HG02885 (cell line): ENCODE data around the gene GDPGP1.
A peak's percentile ranks its signal among the peaks of the same experiment; 100 is the strongest.
"Not testable (repeated sequence)": the region's sequence is repeated elsewhere in the genome, so short reads cannot be mapped to it uniquely, and the experiment has no call there.

Experiments
- ATAC-seq: cut with Tn5 transposase; IDR thresholded peaks from one replicate; pipeline ENCODE4 v1.9.1; 2021; ENCODE audit warnings: mild to moderate bottlenecking; ENCODE audit not compliant: unreplicated experiment, poor library complexity

Gene GDPGP1, protein sequence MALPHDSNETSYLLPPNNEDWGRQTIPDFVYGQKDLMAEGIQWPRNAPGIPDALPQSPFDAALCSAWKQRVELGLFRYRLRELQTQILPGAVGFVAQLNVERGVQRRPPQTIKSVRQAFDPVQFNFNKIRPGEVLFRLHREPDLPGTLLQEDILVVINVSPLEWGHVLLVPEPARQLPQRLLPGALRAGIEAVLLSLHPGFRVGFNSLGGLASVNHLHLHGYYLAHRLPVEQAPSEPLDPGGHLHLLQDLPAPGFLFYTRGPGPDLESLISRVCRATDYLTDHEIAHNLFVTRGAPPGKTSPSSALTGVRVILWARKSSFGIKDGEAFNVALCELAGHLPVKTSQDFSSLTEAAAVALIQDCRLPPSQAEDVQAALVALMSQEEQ

DNA sequence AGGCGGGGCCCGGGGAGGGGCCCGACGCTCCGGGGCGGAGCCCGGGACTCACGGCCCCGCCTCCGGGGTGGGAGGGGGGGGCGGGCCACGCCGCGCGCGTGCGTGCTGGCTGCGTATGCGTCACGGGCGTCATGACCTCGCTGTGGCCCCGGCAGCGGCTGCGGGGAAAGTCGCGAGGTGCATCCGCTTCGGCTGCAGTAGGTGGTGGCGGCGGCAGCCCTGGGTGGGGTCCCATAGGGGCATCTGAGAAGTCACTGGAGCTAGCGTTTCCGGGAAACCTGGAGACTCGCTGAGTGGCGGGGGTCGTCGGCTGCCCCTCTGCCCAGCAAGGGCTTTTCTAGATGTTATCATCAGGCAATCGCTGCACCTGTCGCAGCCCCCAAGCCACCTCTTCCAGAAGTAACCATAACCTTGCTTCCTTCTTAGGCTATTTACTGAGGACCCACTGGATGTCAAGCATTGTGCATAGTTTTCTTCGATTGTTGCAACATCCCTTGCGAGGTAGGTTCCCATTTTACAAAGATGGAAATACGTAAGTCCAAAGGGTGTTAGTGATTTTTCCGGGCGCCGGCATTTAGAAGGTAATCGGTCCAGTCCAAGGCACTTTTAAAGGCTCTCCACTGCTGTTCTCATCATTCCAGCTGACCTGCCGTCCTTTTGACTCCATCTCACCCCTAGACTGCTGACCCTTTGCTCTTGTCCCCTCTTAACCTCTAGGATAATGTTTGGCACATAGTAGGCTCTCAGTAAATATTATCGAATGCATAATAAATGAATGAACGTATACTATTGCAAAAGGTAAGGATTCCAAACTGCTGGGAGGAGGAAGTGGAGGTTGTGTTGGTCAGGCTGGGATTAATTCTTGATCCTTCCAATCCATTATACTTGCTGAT lies at the start of gene GDPGP1:
Gene GDPGP1 (plus strand): TSS at position 114 of the 893 bp plus-strand sequence. CDS start 6,700 bp downstream, outside the sequence.
- no peak for ATAC-seq

DNA sequence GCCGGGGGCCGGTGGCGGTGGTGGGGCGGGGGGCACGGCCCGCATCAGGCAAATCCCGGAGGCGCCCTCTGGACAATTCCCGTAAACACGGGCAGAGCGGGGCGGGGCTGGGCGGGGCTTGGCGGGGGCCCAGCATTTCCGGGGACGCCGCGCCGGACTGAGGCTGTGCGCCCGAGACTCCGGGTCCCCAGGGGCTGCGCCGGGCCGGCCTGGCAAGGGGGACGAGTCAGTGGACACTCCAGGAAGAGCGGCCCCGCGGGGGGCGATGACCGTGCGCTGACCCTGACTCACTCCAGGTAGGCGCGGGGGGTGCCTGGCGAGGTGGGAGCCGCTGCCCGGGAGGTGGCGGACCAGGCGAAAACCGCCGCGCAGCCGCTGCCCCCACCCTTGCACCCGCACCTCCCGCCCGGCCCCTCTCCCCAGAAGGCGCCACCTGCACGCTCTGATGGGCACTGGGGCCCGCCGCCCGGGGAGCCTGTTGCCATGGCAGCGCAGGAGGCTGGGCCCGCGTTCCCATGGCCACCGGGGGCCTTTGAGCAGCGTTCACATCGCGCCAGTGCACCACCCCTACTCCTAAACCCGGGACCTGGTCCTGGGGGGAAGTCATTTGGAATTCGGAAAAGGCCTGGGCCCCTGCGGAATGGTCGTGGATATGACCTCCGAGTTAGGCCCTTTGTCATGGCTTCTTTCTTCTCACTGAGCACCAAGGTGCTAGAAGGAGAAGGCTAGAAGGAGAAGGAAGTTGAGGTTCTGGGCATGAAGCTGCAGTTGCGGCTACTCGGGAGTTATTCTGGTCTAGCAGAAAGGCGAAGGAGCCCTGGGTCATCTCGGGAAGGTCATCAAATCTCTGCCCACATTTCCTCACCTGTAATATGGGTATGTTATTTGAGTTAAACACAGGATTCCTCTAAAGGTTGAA lies 49.0 kb upstream of the GDPGP1 start:
- ATAC-seq = peak; percentile 72

DNA sequence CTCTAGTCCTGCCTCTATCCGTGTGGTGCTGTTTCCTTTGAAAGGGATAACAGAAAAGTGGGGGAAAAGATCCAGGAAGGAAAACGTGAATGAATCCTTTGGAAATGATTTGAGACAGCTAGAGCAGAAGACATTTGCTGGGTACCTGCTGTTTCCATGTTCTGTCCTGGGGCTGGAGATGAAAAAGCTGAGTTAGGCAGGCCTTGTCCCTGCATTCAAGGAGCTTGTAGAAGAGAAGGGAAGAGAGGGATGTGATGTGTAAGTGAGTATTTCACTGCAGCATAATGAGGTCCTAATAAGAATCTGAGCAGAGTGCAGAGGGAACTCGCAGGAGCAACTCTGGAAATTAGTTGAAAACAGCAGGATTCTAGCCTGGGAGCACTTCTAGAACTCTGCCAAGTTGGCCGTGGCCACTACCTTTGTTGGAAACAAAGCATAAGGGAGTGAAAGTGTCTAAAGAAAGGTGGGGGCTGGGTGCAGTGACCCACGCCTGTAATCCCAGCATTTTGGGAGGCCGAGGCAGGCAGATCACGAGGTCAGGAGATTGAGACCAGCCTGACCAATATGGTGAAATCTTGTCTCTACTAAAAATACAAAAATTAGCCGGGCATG lies 46.6 kb upstream of the GDPGP1 start:
- ATAC-seq = no peak

DNA sequence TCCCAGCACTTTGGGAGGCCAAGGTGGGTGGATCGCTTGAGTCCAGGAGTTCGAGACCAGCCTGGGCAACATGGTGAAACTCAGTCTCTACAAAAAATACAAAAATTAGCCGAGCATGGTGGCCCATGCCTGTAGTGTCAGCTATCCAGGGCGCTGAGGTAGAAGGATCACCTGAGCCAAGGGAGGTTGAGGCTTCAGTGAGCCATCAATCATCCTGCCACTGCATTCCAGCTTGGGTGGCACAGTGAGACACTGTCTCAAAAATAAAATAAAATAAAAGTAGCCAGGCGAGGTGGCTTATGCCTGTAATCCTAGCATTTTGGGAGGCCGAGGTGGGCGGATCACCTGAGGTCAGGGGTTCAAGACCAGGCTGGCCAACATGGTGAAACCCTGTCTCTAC lies 45.9 kb upstream of the GDPGP1 start:
- not testable (repeated sequence) for ATAC-seq

DNA sequence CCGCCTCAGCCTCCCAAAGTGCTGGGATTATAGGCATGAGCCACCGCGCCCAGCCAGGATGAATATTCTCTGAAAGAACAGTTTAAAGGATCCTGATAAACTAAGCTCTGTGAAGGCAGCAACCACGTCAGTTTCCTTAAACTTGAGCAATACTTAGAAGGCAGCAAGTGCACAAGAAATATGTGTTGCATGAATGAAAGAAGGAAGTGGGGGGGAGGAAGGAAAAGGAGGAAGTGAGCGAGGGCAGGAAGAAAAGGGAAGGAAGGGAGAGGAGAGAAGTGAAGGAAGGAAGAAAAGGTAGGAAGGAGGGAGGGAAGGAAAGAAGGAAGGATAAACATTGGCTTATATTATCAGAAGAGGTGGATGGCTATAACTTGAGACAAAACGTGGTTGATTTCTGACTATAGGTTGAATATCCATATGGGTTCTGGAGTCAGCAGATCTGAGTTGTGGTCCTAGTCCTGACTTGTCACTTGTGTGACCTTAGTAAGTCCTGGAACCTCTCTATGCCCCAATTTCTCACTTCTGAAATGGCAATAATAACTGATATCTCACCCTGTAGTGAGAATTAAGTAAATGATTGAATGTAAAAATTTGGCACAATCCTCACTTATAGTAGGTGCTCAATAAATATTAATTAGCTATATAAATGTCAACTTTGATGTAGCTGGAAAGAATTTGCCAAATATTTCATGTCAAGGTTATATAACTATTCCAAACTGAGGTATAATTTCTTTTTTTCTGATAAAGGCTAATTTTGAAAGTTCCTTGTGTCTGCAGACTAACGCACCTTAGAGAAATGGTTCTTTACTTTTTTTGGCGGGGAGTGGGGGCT lies 44.9 kb upstream of the GDPGP1 start:
- no peak for ATAC-seq

DNA sequence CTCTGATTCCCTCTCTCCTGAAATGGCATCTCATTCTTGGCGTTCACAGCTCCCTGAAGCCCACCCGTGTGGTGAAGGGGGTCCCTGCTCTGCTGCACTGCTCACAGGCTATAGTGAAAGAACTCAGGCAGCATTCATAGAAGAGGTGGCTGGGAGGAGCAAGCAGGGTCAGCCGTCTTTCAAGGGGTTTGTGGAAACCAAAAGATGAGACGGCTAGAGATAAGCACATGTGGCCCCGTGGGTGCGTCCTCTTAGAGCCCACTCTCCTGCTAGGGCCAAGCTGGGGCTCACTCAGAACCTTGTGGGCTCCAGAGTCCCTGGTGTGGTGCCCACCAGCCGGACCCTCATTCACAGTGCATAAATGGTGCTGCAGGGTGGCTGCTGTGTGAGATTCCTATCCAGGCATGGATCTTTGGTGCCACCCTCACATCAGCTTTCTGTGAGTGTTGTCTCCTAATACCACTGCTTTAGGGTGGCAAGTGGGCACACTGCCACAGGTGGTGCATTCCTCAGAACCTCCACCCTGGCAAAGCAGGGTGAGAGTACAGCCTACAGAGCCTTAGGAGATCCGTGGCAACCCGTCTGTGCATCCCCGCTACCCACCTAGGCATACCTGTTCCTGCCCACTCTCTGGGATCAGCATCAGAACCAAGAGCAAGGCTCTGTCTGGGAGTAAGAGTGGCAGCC lies 44.1 kb upstream of the GDPGP1 start:
- no peak for ATAC-seq

DNA sequence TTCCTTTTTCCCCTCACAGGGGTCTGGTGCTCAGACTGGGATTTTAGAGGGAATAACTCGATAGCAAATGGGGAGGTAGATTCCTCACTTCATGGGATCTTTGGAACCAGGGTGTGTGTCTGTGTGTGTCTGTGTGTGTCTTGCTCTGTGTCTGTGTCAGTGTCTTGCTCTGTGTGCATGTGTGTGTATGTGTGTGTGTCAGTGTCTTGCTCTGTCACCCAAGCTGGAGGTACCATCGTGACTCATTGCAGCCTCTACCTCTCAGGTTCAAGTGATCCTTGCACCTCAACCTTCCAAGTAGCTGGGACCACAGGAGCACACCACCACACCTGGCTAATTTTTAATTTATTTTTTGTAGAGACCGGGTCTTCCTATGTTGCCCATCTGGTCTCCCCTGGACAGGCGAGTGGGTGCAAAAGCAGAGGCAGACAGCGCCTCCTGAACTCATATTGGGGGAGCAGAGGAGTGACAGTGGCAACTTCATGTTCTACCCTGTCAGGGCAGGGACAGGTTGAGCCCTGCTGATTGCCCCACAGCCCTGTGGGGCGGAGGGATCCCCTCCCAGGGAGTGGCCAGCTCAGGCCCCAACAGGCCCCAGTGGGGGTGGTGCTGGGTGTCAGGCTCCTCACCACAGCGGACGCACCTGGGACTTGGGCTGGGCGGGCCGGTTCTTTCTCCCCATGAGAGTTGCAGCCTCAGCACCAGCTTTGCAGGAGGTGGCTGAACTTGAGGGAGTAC lies 43.2 kb upstream of the GDPGP1 start:
- ATAC-seq = peak; percentile 54

DNA sequence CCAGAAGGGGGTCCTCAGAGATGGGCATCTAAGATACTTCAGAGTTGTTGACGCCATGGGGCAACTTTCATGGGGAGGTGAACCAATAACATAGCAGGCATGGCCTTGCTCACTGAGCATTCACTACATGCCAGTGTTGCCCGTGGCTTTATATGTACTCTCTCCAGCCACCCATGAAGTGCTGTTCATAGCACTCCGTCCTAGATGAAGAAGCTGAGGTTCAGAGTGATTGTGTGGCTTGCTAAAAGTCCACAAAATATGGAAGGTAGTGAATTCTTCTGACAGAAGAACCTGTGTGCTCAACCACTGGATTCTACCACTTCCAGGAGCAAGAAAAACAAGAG lies 42.7 kb upstream of the GDPGP1 start:
- peak; percentile 25 for ATAC-seq

DNA sequence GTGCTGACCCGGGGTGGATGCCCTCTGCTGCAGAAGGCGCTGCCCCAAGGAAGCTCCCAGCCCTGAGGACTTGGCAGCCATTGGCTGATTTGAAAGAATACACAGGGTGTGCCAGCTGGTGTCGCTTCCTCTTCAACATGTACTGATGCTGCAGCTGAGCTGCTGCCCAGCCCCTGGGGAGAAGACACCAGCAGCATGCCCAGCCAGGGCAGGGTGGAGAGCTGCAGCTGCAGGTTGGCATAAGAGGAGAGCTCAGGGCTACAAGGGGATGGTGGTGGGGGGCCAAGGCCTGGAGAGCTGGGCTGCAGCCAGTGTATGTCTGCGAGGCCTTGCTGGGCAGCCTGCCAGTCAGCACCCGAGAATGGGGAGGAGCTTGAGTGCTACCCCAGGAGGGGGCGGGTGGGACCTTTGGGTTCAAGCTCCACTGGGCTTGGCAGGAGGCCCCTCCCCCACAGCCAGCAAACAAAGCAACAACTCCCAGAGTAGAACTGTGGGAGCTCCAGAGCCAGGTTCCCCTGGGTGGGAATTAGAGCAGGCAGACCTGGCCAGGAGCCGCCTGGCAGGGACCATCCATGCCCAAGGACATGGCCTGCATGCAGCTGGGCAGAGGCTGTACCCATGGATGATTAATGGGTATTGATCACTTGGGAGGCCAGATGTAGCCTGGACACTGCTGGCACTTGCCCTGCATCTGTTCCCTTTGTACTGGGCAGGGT lies 42.1 kb upstream of the GDPGP1 start:
- ATAC-seq = peak; percentile 57

DNA sequence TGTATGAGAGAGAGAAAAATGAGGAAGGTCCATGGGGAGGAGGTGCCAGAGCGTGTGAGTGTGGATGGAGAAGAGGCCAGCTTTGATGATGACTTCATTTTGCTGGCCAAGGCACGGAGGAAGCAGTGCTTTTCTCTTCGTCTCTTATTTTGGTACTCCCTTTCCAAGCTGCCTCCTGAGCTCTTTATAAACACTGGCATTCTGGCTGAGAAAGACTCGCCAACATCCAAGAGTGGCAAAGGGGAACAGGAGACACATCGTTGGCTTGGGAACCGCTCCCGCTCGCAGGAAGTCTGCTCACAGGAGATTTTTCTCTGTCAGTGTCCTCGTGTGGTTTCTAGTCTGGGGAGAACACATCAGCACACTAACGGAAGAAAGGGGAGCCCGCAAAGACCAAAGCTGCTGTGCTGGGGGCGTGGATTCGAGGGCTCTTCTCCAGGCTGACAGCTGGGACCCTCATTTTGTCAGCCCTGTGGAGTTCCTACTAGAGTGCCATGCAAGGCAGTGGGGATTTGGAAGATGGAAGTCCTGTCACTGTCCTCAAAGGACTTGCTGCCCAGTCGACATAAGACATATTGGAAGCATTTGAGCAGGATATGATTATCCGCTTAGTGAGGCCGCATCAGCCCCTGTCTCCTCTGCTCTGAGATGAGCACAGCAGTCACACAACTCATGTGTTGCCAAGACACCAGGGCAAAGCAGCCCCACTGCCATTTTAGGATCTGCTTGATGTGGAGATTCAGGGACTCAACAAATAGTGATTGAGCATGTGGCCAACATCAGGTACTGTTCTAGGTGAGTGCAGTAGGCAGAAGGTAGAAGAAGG lies 40.8 kb upstream of the GDPGP1 start:
- ATAC-seq = no peak

DNA sequence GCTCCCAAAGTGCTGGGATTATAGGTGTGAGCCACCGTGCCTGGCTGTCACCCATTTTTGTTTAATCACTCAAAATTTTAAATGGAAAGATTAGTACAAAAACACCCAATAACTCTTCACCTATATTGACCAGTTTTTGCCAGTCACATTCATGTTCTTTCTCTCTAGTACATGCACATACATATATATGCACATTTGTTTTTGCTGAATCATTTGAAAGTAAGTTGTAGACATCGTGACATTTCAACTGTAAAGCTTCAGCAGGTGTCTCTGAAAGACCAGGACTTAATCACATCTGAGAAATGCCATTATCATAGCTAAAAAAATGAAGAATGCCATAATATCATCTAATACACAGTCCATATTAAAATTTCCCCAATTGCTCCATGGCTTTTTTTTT lies 39.4 kb upstream of the GDPGP1 start:
- no peak for ATAC-seq

DNA sequence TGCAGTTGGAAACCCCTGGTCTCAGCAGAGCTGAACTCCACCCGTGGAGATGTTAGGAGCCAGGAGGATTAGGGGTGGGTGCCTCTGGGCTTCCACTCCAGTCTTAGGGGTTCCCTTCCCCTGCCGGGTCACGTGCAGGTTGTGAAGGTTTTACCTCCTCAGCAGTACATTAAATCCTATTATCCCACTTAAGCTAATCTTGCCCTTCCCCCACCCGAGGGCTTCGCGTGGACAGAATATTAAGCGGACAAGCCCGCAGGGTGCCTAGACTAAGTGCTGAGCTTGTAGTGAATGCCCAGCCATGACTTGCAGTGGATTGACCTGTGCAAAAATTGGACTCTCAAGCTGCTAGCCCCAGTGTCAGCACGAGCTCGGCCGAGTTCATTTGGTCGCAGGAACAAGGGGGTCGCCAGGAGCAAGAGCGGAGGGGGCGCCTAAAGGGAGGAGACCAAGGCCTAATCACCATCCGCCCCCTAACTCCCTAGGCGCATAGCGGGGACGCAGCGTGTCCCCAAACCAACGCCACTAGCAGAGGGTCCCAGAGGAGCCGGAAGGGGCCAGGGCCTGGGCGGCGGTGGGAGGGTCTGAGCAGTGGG lies 33.4 kb upstream of the GDPGP1 start:
- peak; percentile 31 for ATAC-seq

DNA sequence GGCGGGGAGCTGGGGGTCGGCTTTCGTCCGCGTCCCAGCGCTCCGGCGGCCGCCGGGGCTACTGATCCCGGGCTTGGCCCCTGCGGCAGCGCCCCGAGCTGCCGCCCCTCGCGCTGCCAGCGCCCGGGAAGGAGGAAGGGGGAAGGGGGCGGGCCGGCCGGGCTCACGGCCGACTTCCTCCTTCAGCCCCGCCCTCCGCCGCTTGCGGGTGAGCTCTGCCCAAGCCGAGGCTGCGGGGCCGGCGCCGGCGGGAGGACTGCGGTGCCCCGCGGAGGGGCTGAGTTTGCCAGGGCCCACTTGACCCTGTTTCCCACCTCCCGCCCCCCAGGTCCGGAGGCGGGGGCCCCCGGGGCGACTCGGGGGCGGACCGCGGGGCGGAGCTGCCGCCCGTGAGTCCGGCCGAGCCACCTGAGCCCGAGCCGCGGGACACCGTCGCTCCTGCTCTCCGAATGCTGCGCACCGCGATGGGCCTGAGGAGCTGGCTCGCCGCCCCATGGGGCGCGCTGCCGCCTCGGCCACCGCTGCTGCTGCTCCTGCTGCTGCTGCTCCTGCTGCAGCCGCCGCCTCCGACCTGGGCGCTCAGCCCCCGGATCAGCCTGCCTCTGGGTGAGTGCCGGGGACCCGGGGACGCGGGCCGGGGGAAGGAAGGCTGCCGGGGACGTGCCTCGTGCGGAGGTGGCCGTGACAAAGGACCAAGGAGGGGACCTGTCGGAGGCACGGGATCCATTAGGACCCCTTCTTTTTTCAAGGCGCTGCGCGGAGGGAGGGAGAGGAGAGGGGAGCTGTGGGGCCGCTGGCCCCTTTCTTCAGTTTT lies 32.7 kb upstream of the GDPGP1 start, which contains the start of gene SEMA4B:
Gene SEMA4B (plus strand): TSS at position 201 of the 814 bp plus-strand sequence. CDS start 249 bp downstream, at position 450.
- peak; percentile 92 for ATAC-seq

DNA sequence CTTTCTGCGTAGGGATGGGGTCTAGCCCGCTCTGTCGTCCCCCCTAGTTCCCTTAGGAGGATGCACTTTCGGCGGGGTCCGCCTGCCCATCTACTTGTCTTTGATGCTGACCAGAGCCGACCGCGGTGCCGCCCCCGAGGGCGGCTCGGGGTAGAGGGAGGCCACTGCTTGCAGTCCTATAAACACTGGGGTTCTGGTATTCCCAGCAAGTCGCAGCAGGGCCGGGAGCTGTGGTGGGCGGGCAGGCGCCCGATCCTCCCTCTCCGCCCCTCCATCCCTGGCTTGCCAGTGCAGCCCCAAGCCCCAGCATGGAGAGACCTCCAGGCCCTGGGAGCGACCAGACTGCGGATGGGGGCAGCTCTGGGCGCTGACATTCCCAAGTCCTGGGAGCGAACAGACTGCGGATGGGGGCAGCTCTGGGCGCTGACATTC lies 32.0 kb upstream of the GDPGP1 start:
- ATAC-seq = no peak

DNA sequence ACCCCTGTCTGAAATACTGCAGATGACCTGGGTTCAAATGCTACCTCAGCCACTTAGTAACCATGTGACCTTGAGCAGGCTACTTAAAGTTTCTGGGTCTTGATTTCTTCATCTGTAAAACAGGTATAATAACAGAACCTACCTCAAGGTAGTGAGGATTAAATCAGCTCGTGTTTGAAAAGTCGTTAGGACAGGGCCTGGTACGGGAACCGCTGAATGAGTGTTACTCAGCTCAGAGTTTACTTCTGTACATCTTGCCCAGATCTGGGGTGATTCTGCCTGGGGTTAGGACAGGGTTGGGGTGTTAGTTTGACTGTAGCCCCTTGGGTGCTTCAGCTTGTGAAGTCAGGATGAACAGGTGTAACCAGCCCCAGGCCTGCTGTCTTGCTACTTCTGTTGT lies 31.1 kb upstream of the GDPGP1 start:
- ATAC-seq = no peak
